ENCODE data around the gene CHID1. TPM values are rescaled to one million over a fixed set of nuclear protein-coding genes. Genes with fewer than 3 reads are reported as not detected.

Gene CHID1
- total and polyA plus RNA-seq, 9 of the 15 experiments (the other 6 are each of a cell fraction or from before 2014, with no cell fraction given) = 15.1 to 108 (median 39.8) TPM

- Histone ChIP-seq H3K9me1 (ENCODE audit: control insufficient read depth, insufficient read depth, low read length) (no peaks in the 10 kb centered on the region), H3K9ac (ENCODE audit: insufficient read depth in 1 of 2, low read depth in 2 of 2, low read length in 2 of 2) (peak overlapping the region; percentile 54 to 85), H3K9me3 (replicated peaks; ENCODE audit: control insufficient read depth, insufficient read depth, low read depth, low read length) (no peaks in the 10 kb centered on the region), H2AFZ (ENCODE audit: low read depth, low read length) (peak overlapping the region; percentile 63), H3K36me3 (ENCODE audit: control insufficient read depth, insufficient read depth, low read length) (0 out of 3 replicates have a peak, but pooled peaks cover 2% of the 10 kb centered on the region), H3K27me3 (ENCODE audit: control insufficient read depth in 2 of 2, insufficient read depth in 2 of 2, low read length in 2 of 2) (no peaks in the 10 kb centered on the region), H3K4me3 (no peak overlapping the region), H3K27ac (ENCODE audit: extremely low read depth, low read depth, low read length) (peak overlapping the region; percentile 64; the same call in 2 of the 3 replicates), H3K4me2 (ENCODE audit: insufficient read depth, low read length) (peak overlapping the region; percentile 76), H4K20me1 (replicated peaks; ENCODE audit: control insufficient read depth, insufficient read depth, low read length) (no peaks in the 10 kb centered on the region), H3K79me2 (ENCODE audit: control insufficient read depth, insufficient read depth, low read length) (peaks cover 71% of the 10 kb centered on the region), H3K4me1 (replicated peaks in 1 of 2; ENCODE audit: control insufficient read depth in 2 of 2, insufficient read depth in 2 of 2, low read length in 2 of 2) (peaks cover 19 to 24% of the 10 kb centered on the region in 2 experiments)
- in situ Hi-C loops (cut with MboI) (no loop called here), intact Hi-C loops (cut with micrococcal nuclease) (no loop called here)
- ChIA-PET CTCF (ENCODE audit: low intra/inter-chr PET ratio) (no interaction called here), POLR2A (interaction anchor here (0.6 to 1.2 kb wide), 6 partner anchors 9 to 146 kb away, joined by 3 to 5 read pairs (median 4); no protein-coding TSS in a partner anchor)
- ATAC-seq = peak; percentile 79
- BruUV-seq (replicated peaks) = no TSS peak
- peak in 3 of 4 experiments; percentile 36 to 54 (median 48) for DNase-seq (ENCODE audit: extremely low read depth in 1 of 4, low spot score in 3 of 4)
- WGBS (ENCODE audit: insufficient coverage, low coverage, missing lambda C conversion rate) = 10% methylated on average over 10 of the region's 10 CpGs
- peak; percentile 81 for FAIRE-seq
- TF ChIP-seq ATF3 (IDR thresholded peaks at IDR 0.05) = peak; percentile 81
- TF ChIP-seq ATF3 (CRISPR knock-in tag; conservative IDR thresholded peaks at IDR 0.05) = no peak
- TF ChIP-seq CHD2 (IDR thresholded peaks at IDR 0.05; ENCODE audit: low read depth, low read length) = 0 out of 2 replicates have a peak, but pooled peaks have one; percentile 21
- TF ChIP-seq NFE2 (IDR thresholded peaks at IDR 0.05; ENCODE audit: low read depth) = peak; percentile 75
- TF ChIP-seq ARID1B (IDR thresholded peaks at IDR 0.05) = 0 out of 2 replicates have a peak, but pooled peaks have one; percentile 31
- TF ChIP-seq ZNF592 (IDR thresholded peaks at IDR 0.05) = peak; percentile 62; the same call in 1 of the 2 replicates
- peak; percentile 72 for TF ChIP-seq C11orf30 (IDR thresholded peaks at IDR 0.05; ENCODE audit: low read depth)
- TF ChIP-seq ZNF280B (CRISPR knock-in tag; IDR thresholded peaks at IDR 0.05) = no peak
- TF ChIP-seq TCF3 (CRISPR knock-in tag; IDR thresholded peaks at IDR 0.05) = no peak
- no peak for TF ChIP-seq MXI1 (IDR thresholded peaks at IDR 0.05; ENCODE audit: low read depth, low read length)
- TF ChIP-seq TFAP4 (CRISPR knock-in tag; IDR thresholded peaks at IDR 0.05; ENCODE audit: borderline replicate concordance) = peak; percentile 38; the same call in 1 of the 2 replicates
- no peak for TF ChIP-seq TCF15 (CRISPR knock-in tag; IDR thresholded peaks at IDR 0.05)
- TF ChIP-seq MAFG (tag; conservative IDR thresholded peaks at IDR 0.05) = 0 out of 2 replicates have a peak, but pooled peaks have one; percentile 24
Observed at GRCh38 chr11:937841-938261, 27.2 kb upstream of the CHID1 start.
